ENCODE measurements around the gene THYN1.
"Not testable (repeated sequence)": the region's sequence is repeated elsewhere in the genome, so short reads cannot be mapped to it uniquely, and the experiment has no call there.

The THYN1 gene

DNA sequence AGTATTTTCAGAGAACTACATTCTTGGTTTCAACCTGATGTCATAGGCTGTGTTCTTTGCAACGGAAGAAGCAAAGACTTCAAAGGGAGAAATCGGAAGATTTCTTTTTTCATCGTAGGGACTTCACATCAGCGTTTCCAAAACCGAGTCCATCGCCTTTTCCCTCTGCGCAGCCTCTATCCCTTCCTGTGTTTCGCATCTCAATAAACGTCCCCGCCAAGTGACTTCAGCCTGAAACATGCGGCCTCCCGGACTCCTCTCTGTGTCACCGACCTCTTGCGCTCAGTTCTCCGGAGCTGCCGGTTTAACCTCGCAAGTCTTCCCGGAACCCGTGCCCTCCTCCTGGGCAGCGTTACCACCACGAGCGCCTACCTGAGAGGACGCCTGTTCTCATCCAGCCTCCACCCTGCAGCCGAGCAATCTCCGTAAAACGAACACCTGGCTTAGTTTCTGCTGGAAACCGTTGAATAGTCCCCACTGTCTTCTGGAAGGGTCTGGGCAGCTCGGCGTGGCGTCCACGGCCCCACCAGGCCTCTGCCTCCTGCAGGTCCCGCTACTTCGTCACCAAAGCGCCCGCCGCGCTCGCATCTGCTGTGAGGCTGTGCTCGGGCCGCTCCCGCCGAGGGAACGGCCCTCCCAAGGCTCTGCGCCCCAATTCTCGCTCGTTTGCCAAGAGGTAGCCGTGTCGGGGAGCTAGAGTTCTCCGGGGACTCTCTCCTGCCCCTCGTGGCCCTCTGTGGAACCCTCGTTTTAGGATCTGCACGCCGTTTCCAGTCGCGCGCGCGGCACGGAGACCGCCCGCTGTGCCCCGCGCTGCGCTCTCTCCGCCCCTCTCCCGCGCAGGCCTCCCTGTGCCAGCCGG is 22.6 kb upstream of the THYN1 start, which contains the start of gene GLB1L3:
TSS of gene GLB1L3 (plus strand) at position 846 of the 862 bp plus-strand sequence. CDS start 362 bp downstream, outside the sequence.
- in situ Hi-C loops (cut with MboI; ENCODE audit: low sequenced_read_pairs): no loop called here

DNA sequence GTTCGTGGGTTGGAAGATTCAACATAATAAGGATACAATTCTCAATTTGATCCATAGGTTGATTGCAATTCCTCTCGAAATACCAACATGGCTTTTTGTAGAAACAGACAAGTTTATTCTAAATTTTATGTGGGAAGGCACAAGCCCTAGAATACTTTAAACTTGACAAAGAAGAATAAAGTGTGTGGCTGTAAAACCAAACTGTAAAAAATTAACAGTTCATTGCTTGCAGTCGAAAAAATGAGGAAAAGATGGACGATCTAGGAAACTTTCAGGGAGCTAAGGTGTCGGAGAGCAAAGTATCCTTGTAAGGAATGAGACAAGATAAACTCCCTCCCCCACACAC is 22.0 kb upstream of the THYN1 start:
- in situ Hi-C loops (cut with MboI; ENCODE audit: low sequenced_read_pairs): no loop called here

- in situ Hi-C loops (cut with MboI; ENCODE audit: low sequenced_read_pairs): no loop called here
Measured at GRCh38 chr11:134273317-134273712, 20.2 kb upstream of the THYN1 start.

DNA sequence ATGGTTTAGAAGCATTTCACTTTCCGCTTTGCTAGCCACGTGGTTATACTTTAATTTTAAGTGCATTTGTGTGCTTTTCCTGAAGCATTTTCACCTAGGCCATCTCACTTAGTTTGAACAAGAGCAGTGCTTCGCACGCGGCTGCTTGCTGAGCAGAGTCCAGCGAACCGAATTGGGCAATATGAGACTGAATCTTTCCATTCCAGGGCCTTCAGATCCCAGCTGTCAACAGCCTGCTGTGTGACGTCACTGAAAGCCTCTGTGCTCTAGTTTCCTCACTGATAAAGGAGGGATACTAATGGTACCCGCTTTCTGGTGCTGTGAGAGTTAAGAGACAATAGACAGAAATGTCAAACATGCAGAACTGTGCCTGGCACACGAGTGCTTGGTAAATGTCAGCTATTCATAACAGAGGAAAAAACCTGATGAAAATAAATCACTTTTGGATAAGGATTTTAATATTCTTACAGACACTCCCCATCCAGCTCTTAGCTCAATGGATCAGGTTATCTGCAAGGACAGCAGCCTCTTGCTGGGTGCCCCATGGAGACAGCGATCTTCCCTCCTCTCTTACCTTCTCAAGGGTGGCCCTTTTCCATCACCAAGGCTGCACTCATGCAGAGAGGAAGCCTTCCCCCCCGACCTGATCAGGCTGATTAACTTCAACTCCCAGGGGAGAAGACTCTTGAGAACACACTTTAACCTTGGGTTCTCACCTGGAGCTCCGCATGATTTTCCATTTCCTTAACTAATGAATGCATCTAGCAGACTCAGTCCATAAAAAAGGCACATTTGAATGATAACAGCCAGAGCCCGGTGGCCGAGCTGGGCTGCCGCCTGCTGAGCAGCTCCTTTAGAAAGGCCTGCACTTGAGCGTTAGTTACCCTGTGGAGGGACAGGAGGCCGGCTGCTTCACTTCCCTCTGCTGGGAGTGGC is 19.5 kb upstream of the THYN1 start:
- in situ Hi-C loops (cut with MboI; ENCODE audit: low sequenced_read_pairs): no loop called here

- in situ Hi-C loops (cut with MboI; ENCODE audit: low sequenced_read_pairs): no loop called here
Measured at GRCh38 chr11:134271978-134272377, 18.8 kb upstream of the THYN1 start.

DNA sequence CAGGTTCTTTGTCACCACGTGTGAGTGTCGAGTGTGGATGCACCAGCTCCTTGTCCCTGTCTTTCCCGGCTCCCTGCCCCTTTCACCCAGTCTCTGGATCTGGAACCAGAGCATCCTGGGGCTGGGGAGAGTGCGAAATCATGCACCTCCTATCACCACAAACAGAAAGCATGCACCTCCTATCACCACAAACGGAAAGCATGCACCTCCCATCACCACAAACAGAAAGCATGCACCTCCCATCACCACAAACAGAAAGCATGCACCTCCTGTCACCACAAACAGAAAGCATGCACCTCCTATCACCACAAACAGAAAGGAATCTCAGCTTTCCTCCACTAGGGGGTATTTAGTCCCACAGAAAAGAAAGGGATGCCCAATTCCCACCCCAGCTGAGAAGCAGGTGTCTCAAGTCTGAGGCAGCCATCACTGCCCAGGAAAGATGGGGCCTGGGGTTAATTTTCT is 17.1 kb upstream of the THYN1 start:
- in situ Hi-C loops (cut with MboI; ENCODE audit: low sequenced_read_pairs): no loop called here

GRCh38 chr11:134267966-134268365 is 14.8 kb upstream of the THYN1 start:
- in situ Hi-C loops (cut with MboI; ENCODE audit: low sequenced_read_pairs): no loop called here

DNA sequence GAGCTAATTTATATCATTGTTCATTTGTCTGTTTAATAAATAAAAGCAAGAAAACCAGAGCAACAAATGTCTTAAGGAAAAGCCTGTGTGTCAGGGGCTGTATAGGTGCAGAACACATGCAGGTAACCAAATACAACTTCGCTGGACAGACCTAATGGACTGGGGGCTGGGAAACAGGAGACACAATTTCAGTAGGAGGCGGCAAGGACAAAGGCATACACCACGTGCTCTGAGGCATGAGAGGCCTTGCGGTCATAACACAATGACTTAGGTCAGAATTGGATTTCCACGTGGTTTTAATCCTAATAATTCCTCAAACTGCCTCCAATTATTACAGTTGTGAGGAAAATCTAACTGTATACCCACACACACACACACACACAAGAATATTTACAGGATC is 14.3 kb upstream of the THYN1 start:
- in situ Hi-C loops (cut with MboI; ENCODE audit: low sequenced_read_pairs): no loop called here

DNA sequence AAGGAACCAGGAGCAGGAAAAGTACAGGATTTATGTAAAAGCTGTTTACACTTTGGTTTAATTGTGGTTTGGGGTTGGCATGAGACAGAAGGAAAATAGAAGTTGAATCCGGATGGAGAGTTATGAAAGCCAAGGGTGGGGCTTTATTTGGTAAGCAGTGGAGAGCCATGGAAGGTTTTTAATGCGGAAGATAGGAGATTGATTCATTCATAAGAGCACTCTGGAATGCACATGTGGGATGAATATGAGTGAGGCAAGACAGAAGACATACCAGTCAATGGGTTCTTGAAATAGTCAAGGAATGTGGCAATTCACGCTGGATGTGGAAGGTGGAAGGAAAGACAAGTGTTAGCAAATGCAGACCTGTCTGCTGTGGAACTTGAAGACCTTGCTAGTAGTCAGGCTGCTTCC is 13.7 kb upstream of the THYN1 start:
- in situ Hi-C loops (cut with MboI; ENCODE audit: low sequenced_read_pairs): no loop called here

- in situ Hi-C loops (cut with MboI; ENCODE audit: low sequenced_read_pairs): no loop called here
Measured at GRCh38 chr11:134266440-134266839, 13.3 kb upstream of the THYN1 start.

GRCh38 chr11:134264966-134265764 is 12.0 kb upstream of the THYN1 start:
- in situ Hi-C loops (cut with MboI; ENCODE audit: low sequenced_read_pairs): no loop called here

DNA sequence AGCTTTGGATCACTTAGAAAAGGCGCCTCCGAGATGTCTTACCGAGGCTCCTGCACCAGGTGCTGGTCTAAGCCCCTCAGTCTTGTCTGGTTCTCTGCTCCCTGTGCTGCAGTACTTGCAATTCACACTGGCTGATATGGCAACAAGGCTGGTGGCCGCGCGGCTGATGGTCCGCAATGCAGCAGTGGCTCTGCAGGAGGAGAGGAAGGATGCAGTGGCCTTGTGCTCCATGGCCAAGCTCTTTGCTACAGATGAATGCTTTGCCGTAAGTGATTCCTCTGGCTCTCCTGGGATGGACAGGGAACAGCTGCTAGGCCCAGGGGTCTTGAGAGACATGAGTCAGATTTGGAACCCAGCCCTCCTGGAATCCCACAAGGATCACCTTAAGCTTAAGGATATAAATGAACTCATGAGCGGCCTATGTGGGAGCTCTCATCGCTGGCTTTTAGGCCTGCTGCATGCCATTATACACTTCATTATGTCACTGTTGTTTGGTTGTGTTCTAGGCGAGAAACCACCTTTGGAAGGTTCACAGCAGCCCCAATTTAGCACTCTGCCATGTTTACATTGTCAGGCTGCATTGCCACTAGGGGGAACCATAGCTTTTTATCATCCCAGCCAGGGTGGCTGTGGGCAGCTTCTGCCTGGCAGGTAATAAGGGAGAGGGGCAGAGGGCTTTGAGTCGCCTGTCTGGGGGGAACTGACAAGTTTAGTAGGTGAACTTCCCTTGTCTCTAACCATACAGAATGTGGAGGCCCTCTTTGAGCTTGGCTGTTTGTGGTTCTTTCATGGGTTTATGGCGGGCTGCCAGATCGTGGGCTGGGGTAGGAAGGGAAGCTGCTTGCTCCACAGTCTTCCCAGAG is 8.7 kb upstream of the THYN1 start:
- in situ Hi-C loops (cut with MboI; ENCODE audit: low sequenced_read_pairs): no loop called here

GRCh38 chr11:134260983-134261382 is 7.8 kb upstream of the THYN1 start:
- in situ Hi-C loops (cut with MboI; ENCODE audit: low sequenced_read_pairs): no loop called here

DNA sequence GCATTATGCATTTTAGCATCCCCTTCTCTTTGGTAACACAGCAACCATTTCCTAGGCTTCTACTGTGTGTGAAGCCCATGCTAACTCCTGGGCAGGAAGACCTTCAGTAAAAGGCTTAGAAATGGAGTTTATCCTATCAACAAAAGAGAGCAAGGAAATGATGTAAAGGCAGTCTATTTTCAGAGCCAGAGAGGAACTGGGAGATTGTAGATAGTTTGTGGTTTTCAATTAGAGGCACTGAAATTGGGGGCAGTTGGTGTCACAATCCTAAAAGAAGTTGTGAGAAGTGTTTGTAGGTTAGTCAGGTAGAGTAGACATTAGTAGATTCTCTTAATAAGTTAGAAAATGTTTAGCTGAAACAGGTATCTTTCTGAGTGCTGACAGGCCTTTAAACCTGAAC is 7.4 kb upstream of the THYN1 start:
- in situ Hi-C loops (cut with MboI; ENCODE audit: low sequenced_read_pairs): no loop called here

- in situ Hi-C loops (cut with MboI; ENCODE audit: low sequenced_read_pairs): no loop called here
Measured at GRCh38 chr11:134258577-134258976, 5.4 kb upstream of the THYN1 start.

- in situ Hi-C loops (cut with MboI; ENCODE audit: low sequenced_read_pairs): no loop called here
Measured at GRCh38 chr11:134257101-134257500, 3.9 kb upstream of the THYN1 start.

DNA sequence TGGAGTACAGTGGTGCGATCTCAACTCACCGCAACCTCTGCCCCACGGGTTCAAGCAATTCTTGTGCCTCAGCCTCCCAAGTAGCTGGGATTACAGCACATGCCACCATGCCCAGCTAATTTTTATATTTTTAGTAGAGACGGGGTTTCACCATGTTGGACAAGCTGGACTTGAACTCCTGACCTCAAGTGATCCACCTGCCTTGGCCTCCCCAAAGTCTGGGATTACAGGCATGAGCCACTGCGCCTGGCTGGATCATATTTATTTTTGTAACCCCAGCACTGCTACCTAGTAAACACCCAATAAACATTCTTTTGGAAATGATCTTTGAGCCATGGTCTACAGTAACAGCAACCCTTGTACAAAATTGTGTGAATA is 2.0 kb upstream of the THYN1 start:
- in situ Hi-C loops (cut with MboI; ENCODE audit: low sequenced_read_pairs): not testable (repeated sequence)

DNA sequence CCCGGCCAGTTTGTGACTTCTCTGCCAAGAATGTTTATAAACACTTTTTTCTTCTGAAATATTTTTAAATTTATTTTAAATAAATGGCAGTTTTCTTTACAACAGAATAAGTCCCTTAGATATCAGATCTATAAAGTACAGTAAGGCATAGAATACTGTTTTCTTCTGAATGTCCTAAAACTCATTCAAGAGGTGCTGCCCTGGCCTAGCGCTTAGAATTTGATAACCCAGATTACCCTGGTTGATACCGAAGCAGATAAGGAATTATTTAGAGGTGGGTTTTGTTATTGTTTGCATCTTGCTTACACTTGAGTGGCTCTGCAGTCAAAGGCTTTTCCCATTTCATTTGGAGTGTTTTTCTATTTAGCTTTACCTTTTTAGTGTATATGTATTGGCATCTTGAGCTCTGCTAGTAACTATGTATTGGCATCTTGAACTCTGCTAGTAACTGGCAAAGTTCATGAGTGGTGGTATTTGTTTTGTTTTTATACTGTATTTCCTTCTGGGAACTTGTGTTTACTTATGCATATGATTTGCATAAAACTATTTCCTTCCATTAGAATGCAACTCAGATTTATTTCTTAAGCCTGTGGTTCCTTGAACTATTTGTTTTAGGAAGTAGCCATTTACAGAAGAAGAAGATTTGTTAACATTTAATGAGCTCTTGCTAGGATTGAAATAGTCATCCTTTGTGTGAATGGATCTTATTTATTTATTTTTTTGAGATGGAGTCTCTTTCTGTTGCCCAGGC is 1.5 kb upstream of the THYN1 start:
- in situ Hi-C loops (cut with MboI; ENCODE audit: low sequenced_read_pairs): no loop called here

All from hTERT RPE-1 (cell line).